OCI-LY1 (cell line): ENCODE measurements around the gene PDGFRA.

Experiments used
- CTCF ChIP-seq: fragments of 200-600 bp; sonication (generic), shearing (Covaris generic); IDR thresholded peaks from 2 replicates; pipeline ENCODE4 v1.5.1; 2017; ENCODE audit warnings: mild to moderate bottlenecking, antibody characterized with exemption, low read length, moderate library complexity, mixed read lengths
- EZH2 ChIP-seq: fragments of 200-600 bp; sonication (generic), shearing (Covaris generic); IDR thresholded peaks from 2 replicates; pipeline ENCODE4 v1.8.0; 2017; ENCODE audit warnings: borderline replicate concordance, mixed run types, mild to moderate bottlenecking, antibody characterized with exemption, low read length, moderate library complexity, mixed read lengths

DNA sequence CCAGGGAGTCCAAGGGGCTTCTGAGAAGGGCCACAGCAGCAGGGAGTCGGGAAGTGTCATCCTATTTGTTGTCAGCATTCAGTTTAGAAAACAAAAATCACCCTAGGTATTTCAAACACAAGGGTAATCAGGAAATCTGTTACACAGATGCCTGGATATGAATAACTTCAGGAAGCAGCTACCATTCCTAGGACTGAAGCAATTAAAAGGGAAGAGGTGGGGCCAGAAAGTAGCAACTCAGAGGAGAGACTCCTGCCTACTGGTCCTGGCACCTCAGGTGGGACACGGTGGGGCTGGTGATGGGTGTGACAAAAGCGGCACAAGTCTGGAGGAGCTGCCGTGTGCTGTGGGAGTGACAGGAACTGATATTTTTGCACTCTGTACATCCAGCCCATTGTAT is 107.9 kb downstream of the PDGFRA start:
- TF ChIP-seq CTCF (no peak), EZH2 (no peak)
